Gastrocnemius medialis (tissue), 4 donors: ENCODE results near the gene TEX19.

ENCODE experiments used
- POLR2A ChIP-seq, 2 donors: fragments of 450-650 bp; IDR thresholded peaks; one replicate each; pipeline ENCODE4 v1.6.1; 2017; ENCODE audit warnings: antibody characterized with exemption in 2 of 2, mild to moderate bottlenecking in 2 of 2, moderate library complexity in 2 of 2
- TF ChIP-seq, protein P1 (sequence below), 5 experiments: fragments of 450-650 bp in 3 of 5; fragments of 200-600 bp in 2 of 5; sonication (generic) in 2 of 5; IDR thresholded peaks in 4 of 5; conservative IDR thresholded peaks in 1 of 5; 1 replicate in 4 of 5; 2 replicates in 1 of 5; pipeline ENCODE4 v1.5.1; 2016 to 2019; ENCODE audit warnings: antibody characterized with exemption in 5 of 5, mild to moderate bottlenecking in 3 of 5, moderate library complexity in 3 of 5

DNA sequence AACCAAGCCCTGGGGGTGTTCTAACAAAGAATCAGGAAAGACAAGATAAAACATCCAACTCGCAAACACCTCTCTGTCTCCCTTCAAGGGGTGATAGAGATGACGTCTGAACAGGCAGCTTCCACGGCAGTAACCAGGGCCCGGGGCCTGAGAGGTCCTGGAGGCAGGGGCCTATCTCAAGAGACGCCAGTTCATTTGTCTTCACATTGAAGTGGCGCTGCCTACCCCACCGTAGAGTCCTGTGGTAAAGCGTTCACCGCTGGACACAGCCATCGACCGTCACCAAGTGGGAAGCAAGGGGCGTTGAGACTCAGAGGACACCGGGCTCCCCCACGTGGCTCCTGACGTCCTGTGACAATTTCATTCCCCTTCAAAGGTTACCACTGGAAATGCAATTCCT lies 33.9 kb downstream of the TEX19 start:
- TF ChIP-seq, protein P1, sequence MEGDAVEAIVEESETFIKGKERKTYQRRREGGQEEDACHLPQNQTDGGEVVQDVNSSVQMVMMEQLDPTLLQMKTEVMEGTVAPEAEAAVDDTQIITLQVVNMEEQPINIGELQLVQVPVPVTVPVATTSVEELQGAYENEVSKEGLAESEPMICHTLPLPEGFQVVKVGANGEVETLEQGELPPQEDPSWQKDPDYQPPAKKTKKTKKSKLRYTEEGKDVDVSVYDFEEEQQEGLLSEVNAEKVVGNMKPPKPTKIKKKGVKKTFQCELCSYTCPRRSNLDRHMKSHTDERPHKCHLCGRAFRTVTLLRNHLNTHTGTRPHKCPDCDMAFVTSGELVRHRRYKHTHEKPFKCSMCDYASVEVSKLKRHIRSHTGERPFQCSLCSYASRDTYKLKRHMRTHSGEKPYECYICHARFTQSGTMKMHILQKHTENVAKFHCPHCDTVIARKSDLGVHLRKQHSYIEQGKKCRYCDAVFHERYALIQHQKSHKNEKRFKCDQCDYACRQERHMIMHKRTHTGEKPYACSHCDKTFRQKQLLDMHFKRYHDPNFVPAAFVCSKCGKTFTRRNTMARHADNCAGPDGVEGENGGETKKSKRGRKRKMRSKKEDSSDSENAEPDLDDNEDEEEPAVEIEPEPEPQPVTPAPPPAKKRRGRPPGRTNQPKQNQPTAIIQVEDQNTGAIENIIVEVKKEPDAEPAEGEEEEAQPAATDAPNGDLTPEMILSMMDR (IDR thresholded peaks at IDR 0.05 in 4 of 5, conservative IDR thresholded peaks at IDR 0.05 in 1 of 5), result no peak
- no peak for TF ChIP-seq POLR2A (IDR thresholded peaks at IDR 0.05)
